Fibroblast of pulmonary artery (primary cell): Measurements from ENCODE around the gene PPP6R2.

Experiments
- DNase-seq: peaks from one replicate; pipeline ENCODE4 v3.0.0-alpha.2; 2010; ENCODE audit warnings: low read depth
- H3K4me3 ChIP-seq: replicated peaks from 2 replicates; pipeline ENCODE4 v1.5.1; 2011; ENCODE audit warnings: low read depth, mild to moderate bottlenecking, control low read depth, low read length, moderate library complexity
- CTCF ChIP-seq: IDR thresholded peaks from 2 replicates; pipeline ENCODE4 v1.5.1; 2011; ENCODE audit warnings: mild to moderate bottlenecking, control low read depth, low read length, inconsistent platforms; ENCODE audit errors: missing control alignments

The PPP6R2 gene

GRCh38 chr22:50337262-50338041, 5.7 kb upstream of the PPP6R2 start:
- TF ChIP-seq CTCF: no peak
- H3K4me3 ChIP-seq: no peak overlapping the region
- DNase-seq: no peak

- H3K4me3 ChIP-seq: no peak overlapping the region
- no peak for TF ChIP-seq CTCF
- DNase-seq: no peak
Measured at GRCh38 chr22:50338042-50338573, 5.0 kb upstream of the PPP6R2 start.

- no peak for DNase-seq
- no peak overlapping the region for H3K4me3 ChIP-seq
- TF ChIP-seq CTCF: no peak
Measured at GRCh38 chr22:50338860-50339462, 4.2 kb upstream of the PPP6R2 start.

GRCh38 chr22:50339945-50340879, 2.9 kb upstream of the PPP6R2 start:
- TF ChIP-seq CTCF: no peak
- peak; percentile 16 for DNase-seq
- H3K4me3 ChIP-seq: no peak overlapping the region

- TF ChIP-seq CTCF: peak; percentile 93
- peak; percentile 86 for DNase-seq
- H3K4me3 ChIP-seq: peak overlapping the region; percentile 69
Measured at GRCh38 chr22:50341977-50342650, 1.0 kb upstream of the PPP6R2 start.

- DNase-seq: no peak
- peak overlapping the region; percentile 69 for H3K4me3 ChIP-seq
- TF ChIP-seq CTCF: no peak
Measured at GRCh38 chr22:50343541-50343935, 411 bp downstream of the PPP6R2 start.
